GM21360 (cell line): ENCODE data around the gene PROM1.

Experiments
- ATAC-seq: cut with Tn5 transposase; IDR thresholded peaks from one replicate; pipeline ENCODE4 v1.9.1; 2021; ENCODE audit warnings: mild to moderate bottlenecking, moderate library complexity; ENCODE audit not compliant: unreplicated experiment

PROM1 gene

GRCh38 chr4:16067515-16067914, 16.3 kb downstream of the PROM1 start:
- no peak for ATAC-seq

GRCh38 chr4:16066586-16067128, 17.2 kb downstream of the PROM1 start:
- no peak for ATAC-seq

GRCh38 chr4:16065066-16065465, 18.8 kb downstream of the PROM1 start:
- no peak for ATAC-seq

- no peak for ATAC-seq
These were observed 21.2 kb downstream of the PROM1 start for GRCh38 chr4:16062601-16063000.

GRCh38 chr4:16056681-16057385, 27.0 kb downstream of the PROM1 start:
- no peak for ATAC-seq

- no peak for ATAC-seq
These were observed 27.9 kb downstream of the PROM1 start for GRCh38 chr4:16055873-16056272.

- ATAC-seq = no peak
These were observed 28.4 kb downstream of the PROM1 start for GRCh38 chr4:16055471-16055870.

GRCh38 chr4:16052939-16053338, 30.9 kb downstream of the PROM1 start:
- no peak for ATAC-seq

- ATAC-seq = no peak
These were observed 31.8 kb downstream of the PROM1 start for GRCh38 chr4:16051980-16052379.

GRCh38 chr4:16051132-16051531, 32.7 kb downstream of the PROM1 start:
- no peak for ATAC-seq

GRCh38 chr4:16050669-16051068, 33.2 kb downstream of the PROM1 start:
- ATAC-seq = no peak

GRCh38 chr4:16048619-16049419, 35.0 kb downstream of the PROM1 start:
- ATAC-seq = no peak

GRCh38 chr4:16045687-16046086, 38.1 kb downstream of the PROM1 start:
- no peak for ATAC-seq

- no peak for ATAC-seq
These were observed 40.0 kb downstream of the PROM1 start for GRCh38 chr4:16043642-16044498.

GRCh38 chr4:16039139-16039538, 44.7 kb downstream of the PROM1 start:
- no peak for ATAC-seq

GRCh38 chr4:16037901-16038300, 45.9 kb downstream of the PROM1 start:
- ATAC-seq = no peak

- ATAC-seq = no peak
These were observed 48.0 kb downstream of the PROM1 start for GRCh38 chr4:16035843-16036242.

GRCh38 chr4:16034010-16034748, 49.6 kb downstream of the PROM1 start:
- no peak for ATAC-seq

- no peak for ATAC-seq
These were observed 51.4 kb downstream of the PROM1 start for GRCh38 chr4:16032396-16032770.

GRCh38 chr4:16031546-16032395, 52.1 kb downstream of the PROM1 start:
- ATAC-seq = no peak
